GM04504 (cell line): ENCODE data around the gene CBY2.

Experiments used
- DNase-seq: peaks from one replicate; pipeline ENCODE4 v3.0.0-alpha.2; 2012; ENCODE audit warnings: low read depth

Gene CBY2

GRCh38 chr13:45700971-45701900, 884 bp upstream of the CBY2 start:
- no peak for DNase-seq

- no peak for DNase-seq
Measured at GRCh38 chr13:45702869-45703391, 810 bp downstream of the CBY2 start.

GRCh38 chr13:45704211-45704739, 2.2 kb downstream of the CBY2 start:
- no peak for DNase-seq

GRCh38 chr13:45704854-45705695, 3.0 kb downstream of the CBY2 start:
- no peak for DNase-seq

GRCh38 chr13:45705918-45706317, 3.8 kb downstream of the CBY2 start:
- no peak for DNase-seq

GRCh38 chr13:45707516-45708100, 5.5 kb downstream of the CBY2 start:
- DNase-seq, result no peak

- DNase-seq, result no peak
Measured at GRCh38 chr13:45711951-45712350, 9.8 kb downstream of the CBY2 start.

- DNase-seq, result no peak
Measured at GRCh38 chr13:45713106-45713690, 11.1 kb downstream of the CBY2 start.

- DNase-seq, result no peak
Measured at GRCh38 chr13:45713721-45714120, 11.6 kb downstream of the CBY2 start.

GRCh38 chr13:45714170-45714569, 12.1 kb downstream of the CBY2 start:
- no peak for DNase-seq

GRCh38 chr13:45715351-45715750, 13.2 kb downstream of the CBY2 start:
- DNase-seq, result no peak

GRCh38 chr13:45717349-45717748, 15.2 kb downstream of the CBY2 start:
- DNase-seq, result no peak

- no peak for DNase-seq
Measured at GRCh38 chr13:45718063-45718462, 15.9 kb downstream of the CBY2 start.

- peak; percentile 24 for DNase-seq
Measured at GRCh38 chr13:45718992-45719391, 16.9 kb downstream of the CBY2 start.

GRCh38 chr13:45721203-45721731, 19.1 kb downstream of the CBY2 start:
- DNase-seq, result no peak

GRCh38 chr13:45723798-45724197, 21.7 kb downstream of the CBY2 start:
- no peak for DNase-seq

- no peak for DNase-seq
Measured at GRCh38 chr13:45728759-45729158, 26.6 kb downstream of the CBY2 start.

- no peak for DNase-seq
Measured at GRCh38 chr13:45731455-45731854, 29.3 kb downstream of the CBY2 start.

- no peak for DNase-seq
Measured at GRCh38 chr13:45732916-45733315, 30.8 kb downstream of the CBY2 start.

- DNase-seq, result no peak
Measured at GRCh38 chr13:45733361-45733760, 31.2 kb downstream of the CBY2 start.

- no peak for DNase-seq
Measured at GRCh38 chr13:45737571-45738017, 35.5 kb downstream of the CBY2 start.
